Neuronal stem cell (in vitro differentiated cells): ENCODE measurements around the gene CLCN3.
A peak's percentile ranks its signal among the peaks of the same experiment; 100 is the strongest.

Experiments
- DNase-seq: peaks from one replicate; pipeline ENCODE4 v3.0.0-alpha.2; 2013; ENCODE audit warnings: low spot score
- H2AFZ ChIP-seq: one replicate; pipeline ENCODE4 v1.6.1; 2013; ENCODE audit warnings: mild to moderate bottlenecking, low read length, inconsistent platforms
- H2AK5ac ChIP-seq: 2 replicates; pipeline ENCODE4 v1.6.1; 2013; ENCODE audit warnings: low read depth, mild to moderate bottlenecking, inconsistent platforms, low read length, moderate library complexity, mixed read lengths
- H2BK120ac ChIP-seq: 2 replicates; pipeline ENCODE4 v1.6.1; 2013; ENCODE audit warnings: low read depth, mild to moderate bottlenecking, inconsistent platforms, low read length, moderate library complexity, mixed read lengths
- H2BK12ac ChIP-seq: one replicate; pipeline ENCODE4 v1.6.1; 2013; ENCODE audit warnings: low read length, inconsistent platforms
- H2BK15ac ChIP-seq: 2 replicates; pipeline ENCODE4 v1.6.1; 2013; ENCODE audit warnings: mild to moderate bottlenecking, low read length, inconsistent platforms, mixed read lengths
- H2BK5ac ChIP-seq: one replicate; pipeline ENCODE4 v1.6.1; 2013; ENCODE audit warnings: inconsistent platforms, mild to moderate bottlenecking, low read length, moderate library complexity
- H3K14ac ChIP-seq: one replicate; pipeline ENCODE4 v1.6.1; 2013; ENCODE audit warnings: low read length, inconsistent platforms
- H3K18ac ChIP-seq: 2 replicates; pipeline ENCODE4 v1.6.1; 2013; ENCODE audit warnings: low read length, inconsistent platforms
- H3K23ac ChIP-seq: 2 replicates; pipeline ENCODE4 v1.6.1; 2013; ENCODE audit warnings: low read depth, mild to moderate bottlenecking, mixed read lengths, low read length, inconsistent platforms; ENCODE audit not compliant: poor library complexity
- H3K27ac ChIP-seq: replicated peaks from 3 replicates; pipeline ENCODE4 v1.5.1; 2013; ENCODE audit warnings: low read length, inconsistent platforms
- H3K27me3 ChIP-seq, 3 experiments: 2 replicates each; pipeline ENCODE4 v1.6.1; 2013; ENCODE audit warnings: low read length in 3 of 3, mild to moderate bottlenecking in 2 of 3, inconsistent platforms in 1 of 3, low read depth in 1 of 3, mixed read lengths in 1 of 3, moderate library complexity in 1 of 3; ENCODE audit not compliant: control insufficient read depth in 3 of 3, insufficient read depth in 3 of 3
- H3K36me3 ChIP-seq, 2 donors: replicated peaks in 1 of 2; 2 replicates each; pipeline ENCODE4 v1.6.1; 2013; ENCODE audit warnings: low read length in 2 of 2; ENCODE audit not compliant: control insufficient read depth in 2 of 2, insufficient read depth in 2 of 2
- H3K4ac ChIP-seq: 2 replicates; pipeline ENCODE4 v1.6.1; 2013; ENCODE audit warnings: inconsistent platforms, mild to moderate bottlenecking, low read length, moderate library complexity
- H3K4me1 ChIP-seq, 2 donors: 1 replicate in 1 of 2; 2 replicates in 1 of 2; pipeline ENCODE4 v1.6.1; 2013; ENCODE audit warnings: low read length in 2 of 2, low read depth in 1 of 2; ENCODE audit not compliant: control insufficient read depth in 2 of 2, insufficient read depth in 1 of 2
- H3K4me2 ChIP-seq: one replicate; pipeline ENCODE4 v1.6.1; 2013; ENCODE audit warnings: mild to moderate bottlenecking, low read length, inconsistent platforms; ENCODE audit not compliant: insufficient read depth, poor library complexity, severe bottlenecking
- H3K4me3 ChIP-seq, 2 donors: 2 replicates each; pipeline ENCODE4 v1.5.1; 2013; ENCODE audit warnings: low read length in 2 of 2, mild to moderate bottlenecking in 2 of 2, inconsistent platforms in 1 of 2, moderate library complexity in 1 of 2
- H3K79me1 ChIP-seq: one replicate; pipeline ENCODE4 v1.6.1; 2013; ENCODE audit warnings: low read depth, mild to moderate bottlenecking, inconsistent platforms, low read length, moderate library complexity
- H3K9ac ChIP-seq: one replicate; pipeline ENCODE4 v1.6.1; 2013; ENCODE audit warnings: mild to moderate bottlenecking, low read depth, low read length, inconsistent platforms; ENCODE audit not compliant: poor library complexity
- H3K9me3 ChIP-seq, 2 donors: replicated peaks in 1 of 2; 2 replicates each; pipeline versions ENCODE3 to v1.6.1; 2013; ENCODE audit warnings: low read length in 2 of 2, mild to moderate bottlenecking in 2 of 2, inconsistent platforms in 1 of 2, low read depth in 1 of 2, mixed read lengths in 1 of 2, moderate library complexity in 1 of 2; ENCODE audit not compliant: control insufficient read depth in 2 of 2, insufficient read depth in 1 of 2
- H4K8ac ChIP-seq: one replicate; pipeline ENCODE4 v1.6.1; 2013; ENCODE audit warnings: low read depth, mild to moderate bottlenecking, inconsistent platforms, low read length, moderate library complexity
- H4K91ac ChIP-seq: one replicate; pipeline ENCODE4 v1.6.1; 2013; ENCODE audit warnings: low read length, low read depth, mild to moderate bottlenecking, inconsistent platforms; ENCODE audit not compliant: poor library complexity
- WGBS, 2 donors: extraction: QIAGEN DNeasy Blood & Tissue Kit; methylation state at CpG; one replicate each; pipeline ENCODE4 v1.1.7; 2013; ENCODE audit warnings: missing lambda C conversion rate in 2 of 2, mixed read lengths in 1 of 2; ENCODE audit not compliant: insufficient read length in 2 of 2, insufficient replicate concordance in 1 of 2; ENCODE audit errors: extremely low coverage in 2 of 2; 5-methylcytosine and 5-hydroxymethylcytosine counted together

The CLCN3 gene

GRCh38 chr4:169659716-169660670, 39.6 kb downstream of the CLCN3 start:
- no peak overlapping the region for H2BK15ac ChIP-seq
- H4K91ac ChIP-seq = no peak overlapping the region
- peak overlapping the region; percentile 80 for H3K27ac ChIP-seq
- no peak overlapping the region for H2BK12ac ChIP-seq
- H3K4ac ChIP-seq = no peak overlapping the region
- no peak overlapping the region for H3K14ac ChIP-seq
- H3K79me1 ChIP-seq = no peaks in the 10 kb centered on the region
- H2AFZ ChIP-seq = peak overlapping the region; percentile 60
- H3K36me3 ChIP-seq = peaks cover 0 to 5% of the 10 kb centered on the region in 2 donors
- H3K9ac ChIP-seq = no peak overlapping the region
- H2BK120ac ChIP-seq = no peak overlapping the region
- peaks cover 3 to 15% of the 10 kb centered on the region in 2 donors for H3K4me1 ChIP-seq
- H2AK5ac ChIP-seq = no peak overlapping the region
- H3K9me3 ChIP-seq = no peaks in the 10 kb centered on the region
- no peaks in the 10 kb centered on the region for H3K27me3 ChIP-seq
- no peak overlapping the region for H3K23ac ChIP-seq
- no peak overlapping the region for H4K8ac ChIP-seq
- no CpG with 5 or more reads among the region's 14 CpGs for WGBS, 2 donors
- peak; percentile 77 for DNase-seq
- no peak overlapping the region for H2BK5ac ChIP-seq
- H3K18ac ChIP-seq = no peak overlapping the region
- peak overlapping the region; percentile 37 for H3K4me2 ChIP-seq
- H3K4me3 ChIP-seq = peak overlapping the region; percentile 55 to 69

GRCh38 chr4:169660929-169661328, 40.6 kb downstream of the CLCN3 start:
- H3K18ac ChIP-seq = no peak overlapping the region
- no peak overlapping the region for H3K4me2 ChIP-seq
- no peak overlapping the region for H2BK120ac ChIP-seq
- WGBS, 2 donors = no CpG with 5 or more reads among the region's 3 CpGs
- H3K23ac ChIP-seq = no peak overlapping the region
- no peak overlapping the region for H2AFZ ChIP-seq
- no peak overlapping the region for H3K27ac ChIP-seq
- no peaks in the 10 kb centered on the region for H3K9me3 ChIP-seq
- no peaks in the 10 kb centered on the region for H3K27me3 ChIP-seq
- no peak overlapping the region for H2BK12ac ChIP-seq
- peak overlapping the region in 1 of 2 donors; percentile 55 for H3K4me3 ChIP-seq
- no peak overlapping the region for H2BK5ac ChIP-seq
- peaks cover 0 to 5% of the 10 kb centered on the region in 2 donors for H3K36me3 ChIP-seq
- H2AK5ac ChIP-seq = no peak overlapping the region
- H4K8ac ChIP-seq = no peak overlapping the region
- no peak for DNase-seq
- H4K91ac ChIP-seq = no peak overlapping the region
- no peak overlapping the region for H3K9ac ChIP-seq
- no peak overlapping the region for H2BK15ac ChIP-seq
- no peaks in the 10 kb centered on the region for H3K79me1 ChIP-seq
- H3K4ac ChIP-seq = no peak overlapping the region
- H3K14ac ChIP-seq = no peak overlapping the region
- H3K4me1 ChIP-seq = peaks cover 3 to 15% of the 10 kb centered on the region in 2 donors

DNA sequence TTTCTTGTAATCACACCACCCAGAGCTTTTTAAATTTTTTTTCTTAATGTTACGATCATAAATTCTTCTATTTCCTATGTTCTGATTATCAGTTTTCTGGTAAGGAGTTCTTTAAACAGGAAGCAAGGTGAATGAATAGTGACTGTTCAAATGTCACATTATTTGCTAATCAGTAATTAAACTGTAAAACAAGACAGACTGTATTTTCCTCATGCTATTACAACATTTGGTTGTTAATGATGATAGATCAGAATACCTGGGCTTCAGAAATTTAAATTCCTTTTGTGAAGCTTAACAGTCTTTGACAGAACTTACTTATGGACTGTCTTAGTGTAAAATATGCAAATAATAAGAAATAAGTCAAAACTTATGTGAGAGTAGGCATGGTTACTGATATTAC, 41.4 kb downstream of the CLCN3 start:
- Histone ChIP-seq H3K23ac (no peak overlapping the region), H2BK12ac (no peak overlapping the region), H2AFZ (no peak overlapping the region), H3K27me3 (no peaks in the 10 kb centered on the region), H3K4me1 (peaks cover 3 to 15% of the 10 kb centered on the region in 2 donors), H4K91ac (no peak overlapping the region), H3K9me3 (peaks cover 0 to 7% of the 10 kb centered on the region in 2 donors), H3K36me3 (peaks cover 2 to 7% of the 10 kb centered on the region in 2 donors), H2BK5ac (no peak overlapping the region), H4K8ac (no peak overlapping the region), H3K18ac (no peak overlapping the region), H2BK15ac (no peak overlapping the region), H3K9ac (no peak overlapping the region), H2BK120ac (no peak overlapping the region), H3K4me2 (no peak overlapping the region), H3K79me1 (no peaks in the 10 kb centered on the region), H3K14ac (no peak overlapping the region), H3K27ac (no peak overlapping the region), H3K4me3 (no peak overlapping the region), H2AK5ac (no peak overlapping the region), H3K4ac (no peak overlapping the region)
- WGBS, 2 donors = no CpG with 5 or more reads among the region's 1 CpG
- no peak for DNase-seq

GRCh38 chr4:169662206-169662605, 41.8 kb downstream of the CLCN3 start:
- Histone ChIP-seq H3K9me3 (peaks cover 0 to 11% of the 10 kb centered on the region in 2 donors), H3K9ac (no peak overlapping the region), H3K4me1 (peaks cover 3 to 15% of the 10 kb centered on the region in 2 donors), H3K14ac (no peak overlapping the region), H3K18ac (no peak overlapping the region), H2BK120ac (no peak overlapping the region), H3K4me2 (no peak overlapping the region), H2BK15ac (no peak overlapping the region), H4K8ac (no peak overlapping the region), H3K4ac (no peak overlapping the region), H3K4me3 (no peak overlapping the region), H3K79me1 (no peaks in the 10 kb centered on the region), H4K91ac (no peak overlapping the region), H2BK5ac (no peak overlapping the region), H3K23ac (no peak overlapping the region), H3K27ac (no peak overlapping the region), H2AK5ac (no peak overlapping the region), H3K27me3 (no peaks in the 10 kb centered on the region), H3K36me3 (peaks cover 2 to 11% of the 10 kb centered on the region in 2 donors), H2AFZ (no peak overlapping the region), H2BK12ac (no peak overlapping the region)
- WGBS, 2 donors = no CpG with 5 or more reads among the region's 3 CpGs
- DNase-seq = no peak
